ENCODE measurements around the gene MTHFD2. TPM values are rescaled to one million over a fixed set of nuclear protein-coding genes. Genes with fewer than 3 reads are reported as not detected.

MTHFD2 gene
- total RNA-seq, 2 donors from 2014 or later = 413 to 484 TPM

Other genes starting within 250 kb of the MTHFD2 start
- gene TET3, start 213.7 kb upstream of the MTHFD2 start, total RNA-seq = 10 to 100 TPM; 15.9 to 24.7 TPM
- 10 to 100 TPM; 15.8 to 96.7 TPM for gene BOLA3, start 50.7 kb upstream of the MTHFD2 start, total RNA-seq
- 100 to 1,000 TPM; 151 to 173 TPM for gene MOB1A, start 19.7 kb upstream of the MTHFD2 start, total RNA-seq
- gene SLC4A5, start 144.8 kb downstream of the MTHFD2 start, total RNA-seq = 1 to 10 TPM in 1 of 2 donors, under 1 TPM in 1; 0.89 to 1.6 TPM
- gene DCTN1, start 181.7 kb downstream of the MTHFD2 start, total RNA-seq = 10 to 100 TPM; 45.6 to 97.1 TPM
- 1 to 10 TPM; 2.1 to 6.4 TPM for gene C2orf81, start 223.0 kb downstream of the MTHFD2 start, total RNA-seq
- 100 to 1,000 TPM in 1 of 2 donors, 10 to 100 TPM in 1; 14.3 to 173 TPM for gene WDR54, start 223.1 kb downstream of the MTHFD2 start, total RNA-seq
- 1 to 10 TPM in 1 of 2 donors, under 1 TPM in 1; 0.91 to 4.6 TPM for gene RTKN, start 243.3 kb downstream of the MTHFD2 start, total RNA-seq

Measured in activated naive CD4-positive, alpha-beta T cell treated with anti-CD3 and anti-CD28 coated beads, Interleukin-2, amount 50 U/mL, for 72 hours (primary cell).